ENCODE measurements around the gene SRGN.

SRGN gene

GRCh38 chr10:69061305-69062161, 26.4 kb upstream of the SRGN start:
- no peak for DNase-seq

DNA sequence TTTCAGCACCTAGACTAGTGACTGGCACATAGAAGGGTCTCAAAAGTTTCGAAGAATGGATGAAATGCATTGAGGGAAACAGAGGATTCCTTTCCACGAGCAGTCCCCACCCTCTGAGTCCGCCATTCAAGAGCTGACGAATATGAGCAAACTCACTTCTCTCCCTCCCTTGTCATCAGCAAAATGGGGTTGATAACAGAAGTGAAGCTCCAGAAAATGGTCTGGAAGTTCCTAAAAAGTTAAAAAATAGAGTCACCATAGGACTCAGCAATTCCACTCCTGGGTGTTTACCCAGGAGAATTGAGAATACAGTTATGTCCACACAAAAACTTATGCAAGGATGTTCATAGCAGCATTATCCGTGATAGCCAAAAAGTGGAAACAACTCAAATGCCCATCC, 25.0 kb upstream of the SRGN start:
- DNase-seq, result no peak

DNA sequence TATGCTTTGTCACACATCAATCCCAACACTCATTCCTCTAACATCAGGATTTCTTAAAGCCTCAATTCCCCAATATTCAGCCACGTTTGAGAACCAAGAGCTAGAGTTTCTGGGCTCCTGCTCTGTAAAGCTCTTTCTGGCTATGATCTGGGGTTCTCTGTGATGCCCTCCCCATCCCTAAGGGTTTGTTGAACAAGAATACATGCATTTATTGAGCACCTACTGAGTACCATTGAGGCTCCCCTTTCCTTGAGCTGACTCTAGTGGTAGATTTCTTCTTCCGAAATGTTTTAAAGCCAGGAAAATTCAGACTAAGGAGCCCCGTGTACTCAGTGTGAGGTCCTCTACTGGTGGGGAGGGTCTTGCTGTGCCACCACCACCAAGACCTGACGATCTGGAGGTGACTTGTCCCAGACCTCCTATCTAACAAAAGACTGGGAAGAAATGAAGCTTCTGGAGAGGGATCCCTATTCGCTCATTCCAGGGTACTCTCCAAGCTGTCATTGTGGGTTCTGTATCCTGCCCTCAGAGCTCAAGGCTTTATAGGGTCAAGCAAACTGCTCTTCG, 23.1 kb upstream of the SRGN start:
- no peak for DNase-seq

DNA sequence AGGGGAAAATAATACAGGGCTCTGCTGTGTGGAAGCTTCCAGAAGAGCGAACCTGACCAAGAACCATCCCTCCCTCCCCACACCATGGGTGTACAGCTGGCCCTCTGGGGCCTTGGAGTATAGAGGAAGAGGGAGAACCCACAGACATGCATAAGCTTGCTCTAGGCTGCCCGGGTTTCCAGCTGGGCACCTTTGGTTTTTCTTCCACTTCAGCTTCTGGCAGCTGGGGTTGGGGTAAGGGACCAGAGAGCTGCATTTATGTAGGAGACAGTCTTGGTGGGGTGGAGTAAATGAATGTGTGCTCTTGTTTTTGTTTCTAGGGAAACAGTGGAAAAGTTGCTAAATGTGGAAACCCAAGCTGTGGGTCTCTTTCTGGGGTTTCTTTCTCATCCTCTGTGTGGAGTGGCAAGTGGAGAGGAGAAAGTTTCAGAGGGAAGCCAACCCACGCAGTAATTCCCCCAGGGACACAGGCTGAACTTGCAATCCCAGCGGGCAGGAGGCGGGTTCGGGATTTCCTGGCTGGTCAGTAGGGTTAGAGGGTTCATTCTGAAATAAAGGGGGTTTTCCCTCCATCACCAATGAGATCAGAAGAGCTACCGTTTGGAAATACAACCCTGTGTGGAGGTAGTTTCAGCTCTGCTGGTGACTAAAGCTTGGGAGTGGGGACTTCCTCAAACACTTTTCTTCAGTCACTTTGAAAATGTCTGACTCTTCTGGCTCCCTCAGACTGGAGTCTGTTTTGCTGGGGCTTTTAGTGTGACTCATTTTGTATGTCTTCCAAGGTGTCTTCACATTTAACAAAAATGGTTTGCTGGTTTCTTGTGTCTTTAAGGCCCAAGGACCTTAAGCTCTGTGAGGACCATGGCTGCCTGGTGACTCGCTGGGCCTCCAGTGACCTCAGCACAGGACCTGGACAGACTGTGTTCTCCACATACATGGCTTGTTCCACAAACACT, 22.2 kb upstream of the SRGN start:
- DNase-seq, result no peak

- DNase-seq, result no peak
Observed at GRCh38 chr10:69067189-69067588, 20.7 kb upstream of the SRGN start.

GRCh38 chr10:69068549-69068948, 19.4 kb upstream of the SRGN start:
- no peak for DNase-seq

GRCh38 chr10:69069090-69070042, 18.5 kb upstream of the SRGN start:
- DNase-seq, result no peak

GRCh38 chr10:69070951-69071350, 17.0 kb upstream of the SRGN start:
- no peak for DNase-seq

DNA sequence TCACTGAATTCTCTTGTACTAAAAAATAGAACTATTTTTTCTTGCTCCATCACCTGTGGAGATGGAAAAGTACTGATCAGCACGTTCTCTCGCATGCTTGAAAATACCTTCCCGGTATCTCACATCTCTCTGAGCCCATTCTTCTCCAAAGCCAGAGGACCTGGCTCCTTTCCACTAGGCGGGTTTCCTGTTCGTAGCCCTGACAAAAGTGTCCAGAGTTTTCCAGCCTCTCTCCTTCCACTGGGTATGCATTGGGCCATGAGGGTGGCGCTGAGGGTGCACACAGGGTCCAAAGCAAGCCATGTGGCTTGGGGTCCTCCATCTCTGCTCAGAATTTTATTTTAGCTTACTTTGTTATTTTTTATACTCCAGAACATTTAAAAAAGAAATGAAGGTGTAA, 16.3 kb upstream of the SRGN start:
- no peak for DNase-seq

DNA sequence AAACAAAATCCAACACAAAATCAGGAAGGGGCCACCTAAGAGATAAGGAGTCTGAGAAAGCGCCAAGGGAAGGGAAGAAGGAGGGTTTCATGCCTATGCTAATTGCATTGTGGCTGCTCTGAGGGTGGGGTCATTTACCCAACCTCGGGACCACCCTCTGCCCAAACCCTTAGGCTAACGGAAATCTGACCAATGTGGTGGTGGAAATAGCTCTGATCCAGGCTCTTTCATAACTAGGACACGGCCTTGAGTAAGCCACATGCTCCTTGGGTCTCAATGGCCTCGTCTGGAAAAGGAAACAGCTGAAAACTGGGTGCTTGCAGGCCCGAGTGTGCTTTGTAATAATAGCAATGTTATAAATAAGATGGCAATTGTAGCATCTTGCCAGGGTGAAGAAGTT, 14.9 kb upstream of the SRGN start:
- no peak for DNase-seq

DNA sequence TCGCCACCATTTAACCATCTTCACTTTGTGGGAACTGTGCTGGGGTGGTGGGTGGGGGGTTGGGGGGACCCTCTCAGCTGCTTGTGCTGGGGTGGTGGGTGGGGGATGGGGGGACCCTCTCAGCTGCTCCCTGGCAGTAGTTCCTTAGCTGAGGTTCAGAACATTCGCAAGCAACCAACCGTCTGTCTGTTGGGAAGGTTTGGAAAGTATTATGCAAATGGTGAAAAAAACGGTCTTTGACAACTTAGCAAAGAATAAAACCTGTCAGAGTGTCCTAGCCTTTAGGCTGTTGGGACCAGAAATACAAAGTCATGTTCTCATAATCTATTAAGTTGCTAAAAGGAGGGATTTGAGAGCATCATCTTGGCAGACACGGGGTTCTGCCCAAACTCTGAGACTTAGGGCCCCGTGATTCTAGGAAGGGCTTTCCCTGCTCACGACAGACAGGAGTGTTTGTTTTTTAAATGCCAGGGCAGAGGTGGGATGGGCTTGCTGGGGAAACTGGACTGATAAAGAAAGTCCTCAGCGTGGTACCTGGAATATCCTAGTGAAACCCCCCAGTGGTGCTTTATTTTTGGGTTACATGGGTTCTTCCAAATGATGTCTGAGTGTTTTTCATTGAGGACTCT, 14.1 kb upstream of the SRGN start:
- no peak for DNase-seq

DNA sequence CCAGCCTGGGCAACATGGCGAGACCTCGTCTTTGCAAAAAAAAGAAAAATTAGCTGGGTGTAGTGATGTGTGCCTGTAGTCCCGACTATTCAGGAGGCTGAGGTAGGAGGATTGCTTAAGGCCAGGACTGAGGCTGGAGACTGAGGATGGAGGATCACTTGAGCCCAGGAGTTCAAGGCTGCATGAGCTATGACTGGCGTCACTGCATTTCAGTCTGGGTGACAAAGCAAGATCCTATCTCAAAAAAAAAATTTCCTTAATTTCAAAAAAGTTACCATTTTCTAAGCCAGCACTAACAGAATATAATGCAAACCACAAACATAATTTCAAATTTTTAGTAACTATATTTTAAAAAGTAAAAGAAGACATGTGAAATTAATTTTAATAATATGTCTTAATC, 13.4 kb upstream of the SRGN start:
- no peak for DNase-seq

- no peak for DNase-seq
Observed at GRCh38 chr10:69075431-69075830, 12.5 kb upstream of the SRGN start.

DNA sequence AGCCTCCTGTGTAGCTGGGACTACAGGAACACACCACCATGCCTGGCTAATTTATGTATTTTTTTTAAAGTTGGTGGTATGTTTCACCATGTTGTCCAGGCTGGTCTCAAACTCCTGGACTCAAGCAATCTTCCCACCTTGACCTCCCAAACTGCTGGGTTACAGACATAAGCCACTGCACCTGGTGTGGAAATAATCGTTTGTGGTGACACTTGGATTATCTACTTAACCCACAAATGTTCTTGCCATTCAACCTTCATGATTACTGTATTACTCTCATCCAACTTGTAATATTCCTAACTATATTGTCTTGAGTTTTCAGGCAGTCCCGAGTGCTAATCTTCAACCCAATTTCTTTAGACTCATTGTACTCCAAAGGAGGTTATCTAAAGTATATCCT, 9.6 kb upstream of the SRGN start:
- no peak for DNase-seq

- DNase-seq, result no peak
Observed at GRCh38 chr10:69080226-69080625, 7.7 kb upstream of the SRGN start.

DNA sequence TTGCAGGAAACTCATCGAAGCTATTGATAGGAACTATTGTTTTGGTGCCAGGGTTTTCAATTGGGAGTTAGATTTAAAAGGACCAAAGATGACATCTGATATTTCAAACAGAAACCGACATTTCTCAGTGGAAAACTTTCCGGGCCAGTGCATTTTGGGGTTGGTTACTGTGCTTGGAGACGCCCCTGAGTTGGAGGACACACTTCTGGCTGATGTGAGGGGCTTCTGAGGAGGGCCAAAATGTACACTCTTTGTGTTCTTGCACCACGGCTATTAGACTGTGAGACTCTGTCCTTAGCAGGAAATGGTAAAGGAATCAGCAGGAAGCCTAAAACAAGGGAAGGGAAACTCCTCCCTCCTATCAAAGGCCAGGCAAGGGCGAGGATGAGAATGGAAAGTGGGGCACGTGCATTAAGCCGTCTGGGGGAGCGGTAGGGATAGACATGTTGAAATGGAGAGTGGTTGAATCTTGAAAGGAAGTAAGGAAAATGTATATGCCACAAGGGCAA, 1.8 kb upstream of the SRGN start:
- DNase-seq, result no peak

- DNase-seq, result no peak
Observed at GRCh38 chr10:69088471-69088769, 517 bp downstream of the SRGN start.

DNA sequence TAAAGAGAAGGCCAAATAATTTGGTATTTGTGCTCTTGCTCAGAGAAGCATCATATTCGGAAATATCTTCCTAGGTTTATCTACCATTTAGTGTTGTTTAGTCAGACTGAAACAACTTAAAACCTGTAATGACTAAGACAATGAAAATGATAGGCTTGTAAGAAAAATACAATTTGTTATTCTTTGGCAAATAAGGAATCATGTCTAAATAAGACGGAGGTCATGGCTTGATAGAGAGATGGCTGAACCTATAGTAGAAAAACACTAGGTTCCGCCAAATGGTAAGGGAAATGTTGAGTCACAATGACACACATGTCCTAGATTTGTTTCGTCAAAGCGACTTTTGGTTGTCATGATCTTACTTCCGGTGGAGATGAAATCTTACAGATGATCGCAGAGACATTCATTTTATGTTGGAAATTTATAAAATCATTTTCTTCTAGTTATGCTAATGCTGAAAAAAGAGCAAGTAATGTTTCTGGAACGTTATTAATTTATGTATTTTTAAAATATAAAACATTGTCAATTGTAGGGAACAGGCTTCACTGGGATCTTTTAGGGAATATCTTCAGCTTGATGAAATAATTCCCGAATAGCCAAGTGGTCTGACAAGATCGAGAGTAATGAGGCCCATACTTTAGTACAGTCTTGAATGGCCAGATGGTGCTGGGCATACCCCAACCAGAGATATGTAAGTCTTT, 1.0 kb downstream of the SRGN start:
- no peak for DNase-seq

- no peak for DNase-seq
Observed at GRCh38 chr10:69089638-69090599, 2.0 kb downstream of the SRGN start.

GRCh38 chr10:69090685-69091084, 2.8 kb downstream of the SRGN start:
- DNase-seq, result no peak

All from COR-L47 (cell line).